NCI-H187 treated with DMSO at 0.1 percent for 48 hours (cell line): Measurements from ENCODE around the gene PIR.
A peak's percentile ranks its signal among the peaks of the same experiment; 100 is the strongest.

ENCODE experiments used
- DNase-seq: peaks from one replicate; lab custom pipeline; 2025; lab: John Stamatoyannopoulos, UW

Gene PIR

GRCh38 chrX:15345976-15346375 is 147.2 kb downstream of the PIR start:
- no peak for DNase-seq

DNA sequence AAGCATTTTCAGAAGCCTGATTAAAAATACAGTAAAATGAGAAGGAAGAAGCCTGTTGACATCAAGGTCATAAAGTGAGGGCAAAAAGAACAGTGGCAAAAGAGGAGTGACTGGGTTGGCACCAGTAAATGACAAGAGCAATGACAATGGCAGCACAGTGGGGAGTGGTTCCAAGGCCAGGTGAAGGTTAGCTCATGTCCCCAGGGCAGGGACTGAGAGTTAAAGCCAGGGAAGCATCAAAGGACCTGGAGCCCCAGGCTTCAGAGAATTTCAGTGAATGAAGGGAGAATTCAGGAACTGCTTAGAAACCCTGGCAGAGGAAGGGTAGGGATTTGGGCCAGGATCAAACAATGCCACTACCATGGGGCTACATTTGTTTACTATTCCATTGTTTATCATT is 149.0 kb downstream of the PIR start:
- DNase-seq = no peak

DNA sequence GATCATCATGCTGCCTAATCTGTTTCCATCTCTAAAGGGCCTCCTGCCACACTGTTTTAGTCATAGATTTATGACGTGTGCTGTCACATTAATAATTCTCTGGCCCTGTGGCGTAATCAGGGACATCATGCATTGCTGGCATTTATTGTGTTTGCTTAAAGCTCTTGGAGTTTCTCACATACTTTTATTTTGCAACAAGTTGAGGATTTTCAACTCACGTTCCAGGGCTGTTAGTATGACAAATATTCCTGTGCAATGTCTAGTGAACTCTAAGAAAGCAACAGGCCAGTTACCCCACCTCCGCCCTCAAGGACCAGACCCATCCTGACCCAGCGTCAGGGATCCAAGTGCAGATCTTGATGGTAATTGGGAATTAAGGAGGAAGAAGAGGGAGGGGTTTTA is 150.1 kb downstream of the PIR start:
- no peak for DNase-seq

DNA sequence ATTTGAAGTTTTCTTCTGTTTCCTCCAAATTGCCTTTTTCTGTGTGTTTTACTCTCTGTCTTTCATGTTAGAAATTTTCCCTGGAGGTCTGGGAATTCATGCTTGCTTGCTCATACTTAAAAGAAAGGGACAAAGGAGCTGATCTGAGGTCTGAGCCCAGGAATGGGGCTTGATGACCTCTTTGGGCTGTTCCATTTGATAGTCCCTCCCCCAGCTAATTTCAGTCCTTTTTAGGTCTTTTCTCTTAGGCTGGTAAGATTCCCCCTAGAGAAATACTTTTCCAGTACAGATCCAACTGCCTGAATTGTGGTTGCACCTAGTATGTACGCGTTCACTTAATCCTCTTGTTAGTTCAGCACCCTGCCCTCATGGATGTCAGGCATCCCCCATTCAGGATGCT is 152.3 kb downstream of the PIR start:
- DNase-seq = no peak

DNA sequence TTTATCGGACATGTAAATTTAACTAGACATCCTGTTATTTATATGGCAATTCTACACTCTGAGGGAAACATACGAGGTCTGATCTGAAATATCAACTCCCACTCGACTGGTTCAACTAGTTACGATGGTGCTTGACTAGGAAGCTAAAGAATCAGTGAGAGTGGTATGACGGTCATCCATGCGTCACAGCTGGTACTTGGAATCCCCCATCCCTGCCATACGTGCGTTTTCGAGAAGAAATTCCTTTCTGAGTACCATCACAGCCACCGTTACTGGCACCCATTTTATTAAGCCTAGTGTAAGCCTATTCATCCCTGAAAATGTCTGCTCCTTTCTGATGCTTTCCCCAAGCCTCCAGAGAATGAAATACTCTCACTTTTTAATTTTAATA is 157.1 kb downstream of the PIR start:
- no peak for DNase-seq

DNA sequence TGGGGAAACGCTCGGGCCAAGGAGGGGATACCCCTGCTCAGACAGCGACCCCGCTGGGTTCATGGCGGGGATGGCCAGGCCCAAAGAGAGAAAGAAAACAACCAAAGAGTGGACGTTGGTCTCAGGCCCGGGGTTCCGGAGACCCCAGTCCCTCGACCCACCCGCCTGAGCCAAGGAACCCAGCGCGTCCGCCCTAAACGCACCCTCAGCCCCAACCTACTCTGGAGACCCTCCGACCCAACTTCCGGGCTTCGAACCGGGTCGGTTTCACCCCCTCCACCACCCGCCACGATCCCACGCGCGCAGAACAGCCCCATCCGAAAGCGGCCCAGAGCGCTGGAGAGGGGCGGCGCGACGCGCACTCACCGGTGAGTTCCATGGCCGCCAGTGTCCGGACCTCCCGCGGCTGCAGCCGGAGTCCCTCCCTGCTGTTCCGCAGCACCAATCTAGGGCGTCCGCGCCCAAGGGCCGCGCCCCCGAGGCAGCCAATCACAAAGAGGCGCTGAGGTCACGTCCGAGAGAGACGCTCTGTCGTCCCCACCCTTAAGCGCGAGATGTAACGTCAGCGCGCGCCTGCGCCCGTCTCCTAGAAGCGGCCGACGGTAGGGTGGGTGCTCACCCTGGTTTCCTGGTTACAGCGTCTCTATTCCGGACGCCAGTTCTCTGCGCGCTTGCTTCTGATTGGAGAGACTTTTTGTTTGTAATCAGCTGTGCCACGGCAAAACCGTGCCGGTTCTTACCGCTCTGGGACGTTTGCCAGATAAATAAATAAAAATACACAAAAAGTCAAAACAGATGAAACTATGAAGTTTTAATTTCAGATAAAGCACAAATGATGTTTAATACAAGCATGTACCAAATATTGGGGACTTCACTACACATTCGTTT is 157.8 kb downstream of the PIR start, which contains the start of gene PIGA:
Gene PIGA (minus strand): TSS at position 389 of the 888 bp plus-strand sequence. CDS start 3,593 bp downstream, outside the sequence.
- DNase-seq = peak; percentile 87
